Fibroblast of skin of back (primary cell): ENCODE data around the gene TRIM2.

ENCODE experiments used
- DNase-seq: peaks from one replicate; pipeline ENCODE4 v3.0.0-alpha.2; 2013

TRIM2 gene

GRCh38 chr4:153385784-153386183 lies 181.5 kb downstream of the TRIM2 start:
- no peak for DNase-seq

GRCh38 chr4:153387981-153388380 lies 183.7 kb downstream of the TRIM2 start:
- no peak for DNase-seq
